NCI-H748 treated with DMSO at 0.1 percent for 48 hours (cell line): Measurements from ENCODE around the gene NOD2.

Experiments used
- DNase-seq: peaks from one replicate; lab custom pipeline; 2025; lab: John Stamatoyannopoulos, UW

Gene NOD2

DNA sequence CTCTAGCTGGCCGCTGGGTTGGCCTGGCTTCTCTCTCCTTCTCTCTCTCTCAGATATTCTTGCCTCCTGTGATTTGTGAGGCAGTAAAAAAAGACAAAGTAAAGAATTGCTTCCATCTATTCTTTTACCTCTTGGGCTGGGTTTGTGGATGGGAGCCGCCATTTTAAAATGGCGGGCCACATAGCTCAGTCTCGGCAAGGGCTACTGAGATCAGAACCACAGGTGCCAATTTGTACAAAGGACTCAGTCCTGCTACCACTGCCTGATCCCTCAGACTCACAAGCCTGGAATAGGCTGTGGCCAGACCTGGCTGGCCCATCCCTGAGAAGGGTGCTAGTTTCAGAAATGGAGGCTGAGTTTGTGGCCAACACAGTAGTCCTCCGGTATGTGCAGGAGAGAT is 24.1 kb downstream of the NOD2 start:
- DNase-seq, result no peak

DNA sequence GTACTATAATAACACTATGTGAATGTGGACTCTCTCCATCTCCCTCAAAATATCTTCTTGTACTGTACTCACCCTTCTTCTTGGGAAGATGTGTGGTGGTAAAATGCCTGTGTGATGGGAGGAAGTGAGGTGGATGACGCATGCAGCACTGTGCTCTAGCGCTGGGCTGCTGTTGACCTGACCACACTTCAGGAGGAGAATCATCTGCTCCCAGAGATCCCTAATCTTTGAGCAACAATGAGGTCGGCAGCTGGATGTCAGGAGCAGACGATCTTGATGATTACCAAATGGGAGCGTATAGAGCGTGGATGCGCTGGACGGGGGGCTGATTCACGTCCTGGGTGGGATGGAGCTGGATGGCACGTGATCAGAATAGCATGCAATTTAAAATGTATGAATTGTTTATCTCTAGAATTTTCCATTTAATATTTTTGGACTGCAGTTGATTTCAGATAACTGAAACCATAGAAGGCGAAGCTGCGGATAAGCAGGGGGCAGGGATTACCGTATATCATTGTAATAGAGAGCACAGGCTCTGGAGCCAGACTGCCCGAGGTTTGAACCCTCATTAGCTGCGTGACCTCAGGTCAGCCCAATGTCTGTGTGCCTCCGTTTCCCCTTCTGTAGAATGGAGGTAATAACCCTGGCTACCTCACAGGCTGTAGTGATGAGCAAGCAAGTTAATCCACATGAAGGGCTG is 24.8 kb downstream of the NOD2 start:
- no peak for DNase-seq

DNA sequence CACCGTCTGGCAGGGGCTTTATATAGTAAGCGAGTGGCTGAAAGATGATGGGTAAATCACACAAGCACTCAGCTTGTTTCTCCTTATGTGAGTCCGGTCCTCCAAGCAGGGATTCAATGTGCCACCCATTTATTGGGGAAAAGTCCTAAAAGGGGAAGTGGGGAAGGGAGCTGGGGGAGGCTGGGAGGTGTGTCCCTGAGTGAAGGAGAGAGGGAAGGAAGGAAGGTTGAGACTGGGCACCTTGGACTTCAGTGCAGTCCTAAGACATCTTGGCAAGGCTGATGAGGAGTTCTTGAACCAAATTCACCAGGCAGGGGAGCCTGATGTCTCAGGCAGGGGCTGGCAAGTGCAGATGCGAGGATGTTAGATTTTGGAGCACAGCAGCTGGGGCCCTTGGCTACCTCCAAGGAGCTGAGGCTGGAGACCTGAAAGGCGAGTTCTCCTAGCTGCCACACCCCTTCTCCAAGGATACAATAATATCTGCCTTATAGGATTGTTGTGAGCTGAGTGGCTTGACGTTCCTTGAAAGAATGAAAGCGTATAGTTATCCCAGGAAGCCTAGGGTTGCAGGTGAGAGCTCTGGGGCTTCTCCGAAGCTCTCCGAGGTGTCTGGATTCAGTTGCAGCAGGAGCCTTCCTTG is 25.5 kb downstream of the NOD2 start:
- no peak for DNase-seq

DNA sequence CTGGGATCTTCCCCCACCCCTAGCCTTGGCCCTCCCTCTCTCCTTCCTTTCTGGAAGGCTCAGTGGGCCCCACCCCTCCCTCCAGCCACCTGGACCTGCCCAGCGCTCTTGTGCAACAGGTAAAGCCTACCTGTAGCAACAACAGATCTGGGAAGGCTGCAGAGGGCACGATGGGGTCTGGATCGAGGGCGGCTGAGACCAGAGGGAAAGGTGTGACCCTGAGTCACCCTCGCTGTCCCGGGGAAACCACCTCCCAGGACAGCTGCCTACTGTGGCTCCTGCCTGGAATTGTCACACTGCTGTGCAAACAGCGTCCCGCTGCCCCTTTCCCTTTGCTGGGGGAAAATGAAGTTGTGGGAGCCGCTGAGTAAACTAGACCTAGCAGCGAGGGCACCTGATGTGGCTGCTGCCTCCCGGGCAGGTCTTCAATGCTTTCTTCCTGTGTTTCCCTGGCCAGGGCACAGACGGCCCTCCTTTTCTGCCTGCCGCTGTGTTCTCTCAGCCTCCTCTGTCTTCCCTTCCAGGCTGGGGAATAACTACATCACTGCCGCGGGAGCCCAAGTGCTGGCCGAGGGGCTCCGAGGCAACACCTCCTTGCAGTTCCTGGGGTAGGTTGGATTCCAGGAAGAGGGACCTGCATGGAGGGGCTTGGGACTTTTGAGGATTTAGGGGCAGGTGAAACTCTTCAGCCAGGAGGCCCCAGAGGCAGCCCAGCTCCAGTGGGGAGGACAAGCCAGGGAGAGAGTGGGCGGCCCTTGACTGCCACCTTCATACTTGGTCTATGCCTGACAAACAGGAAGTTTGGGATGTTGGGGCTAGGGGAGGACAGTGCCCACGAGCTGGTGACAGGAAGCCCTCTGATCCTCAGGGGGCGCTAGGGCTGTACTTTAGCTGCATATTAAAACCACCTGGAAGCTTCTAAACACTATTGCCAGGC is 26.3 kb downstream of the NOD2 start:
- DNase-seq, result no peak

DNA sequence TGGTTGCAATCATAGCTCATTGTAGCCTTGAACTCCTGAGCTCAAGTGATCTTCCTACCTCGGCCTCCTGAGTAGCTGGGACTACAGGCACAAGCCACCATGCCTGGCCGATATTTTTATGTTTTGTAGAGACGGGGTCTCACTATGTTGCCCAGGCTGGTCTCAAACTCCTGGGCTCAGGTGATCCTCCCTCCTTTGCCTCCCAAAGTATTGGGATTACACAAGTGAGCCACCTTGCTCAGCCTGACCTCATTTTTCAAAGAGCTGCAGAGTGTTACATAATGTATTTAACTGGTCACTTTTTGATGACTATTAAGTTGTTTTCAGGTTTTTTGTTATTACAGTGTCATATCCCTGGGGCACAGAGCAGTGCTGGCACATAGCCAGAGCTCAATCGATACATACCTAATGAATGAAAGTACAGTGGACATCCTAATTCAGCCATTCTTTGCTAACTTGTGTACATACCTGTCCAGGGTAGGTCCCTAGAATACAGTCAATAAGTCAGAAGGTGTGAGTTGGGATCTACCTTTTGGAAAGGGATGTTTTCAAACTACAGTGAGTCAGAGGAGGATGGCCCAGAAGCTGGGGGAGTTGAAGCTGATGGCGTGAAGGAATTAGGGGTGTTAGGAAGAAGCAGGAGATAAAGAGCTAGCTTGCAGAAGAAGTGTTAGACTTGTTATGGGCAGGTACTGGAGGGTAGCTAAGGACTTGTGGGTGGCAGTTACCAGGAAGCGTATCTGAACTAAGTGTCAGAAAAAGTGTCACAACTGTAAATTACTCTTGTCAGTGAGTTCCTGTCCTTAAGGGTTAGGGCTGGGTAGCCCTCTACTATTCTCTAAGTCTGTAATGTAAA is 28.4 kb downstream of the NOD2 start:
- no peak for DNase-seq

DNA sequence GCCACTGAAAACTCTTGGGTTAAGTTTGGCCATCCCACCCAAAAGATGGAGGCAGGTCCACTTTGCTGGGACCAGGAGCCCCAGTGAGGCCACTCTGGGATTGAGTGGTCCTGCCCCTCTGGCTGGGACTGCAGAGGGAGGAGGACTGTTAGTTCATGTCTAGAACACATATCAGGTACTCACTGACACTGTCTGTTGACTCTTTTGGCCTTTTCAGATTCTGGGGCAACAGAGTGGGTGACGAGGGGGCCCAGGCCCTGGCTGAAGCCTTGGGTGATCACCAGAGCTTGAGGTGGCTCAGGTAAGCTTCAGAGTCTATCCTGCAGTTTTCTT is 29.0 kb downstream of the NOD2 start:
- DNase-seq, result no peak

DNA sequence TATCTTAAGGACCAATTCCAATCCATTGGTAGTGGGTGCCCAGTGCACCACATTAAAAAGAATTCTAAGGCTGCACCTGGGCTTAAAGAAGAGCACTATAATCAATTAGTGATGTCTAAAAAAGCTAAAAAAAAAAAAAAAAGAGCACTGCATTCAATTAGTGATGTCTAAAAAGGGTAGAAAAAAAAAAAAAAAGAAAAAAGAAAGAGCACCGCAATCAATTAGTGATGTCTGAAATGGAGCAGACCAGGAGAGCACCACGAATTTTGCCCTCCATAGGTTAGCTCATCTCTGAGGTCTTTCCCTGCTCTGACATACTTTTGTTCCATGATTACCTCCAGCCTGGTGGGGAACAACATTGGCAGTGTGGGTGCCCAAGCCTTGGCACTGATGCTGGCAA is 29.6 kb downstream of the NOD2 start:
- no peak for DNase-seq

DNA sequence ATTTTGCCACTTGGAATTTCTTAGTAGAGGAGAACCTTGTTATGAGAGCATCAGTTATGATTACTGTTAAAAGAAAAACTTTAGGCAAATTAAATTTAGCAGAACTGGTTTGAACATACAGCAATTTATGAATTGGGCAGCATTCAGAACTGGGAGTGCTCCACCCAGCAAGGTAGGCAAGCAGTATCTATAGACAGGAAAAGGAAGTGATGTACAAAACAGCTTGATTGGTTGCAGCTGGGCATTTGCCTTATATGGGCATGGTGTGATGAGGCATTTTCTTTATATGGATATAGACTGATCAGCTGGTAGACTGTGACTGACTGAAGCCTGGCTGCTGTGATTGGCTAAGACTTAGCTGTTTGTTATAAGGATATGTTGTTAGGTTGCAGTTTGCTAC is 30.9 kb downstream of the NOD2 start:
- DNase-seq, result no peak

DNA sequence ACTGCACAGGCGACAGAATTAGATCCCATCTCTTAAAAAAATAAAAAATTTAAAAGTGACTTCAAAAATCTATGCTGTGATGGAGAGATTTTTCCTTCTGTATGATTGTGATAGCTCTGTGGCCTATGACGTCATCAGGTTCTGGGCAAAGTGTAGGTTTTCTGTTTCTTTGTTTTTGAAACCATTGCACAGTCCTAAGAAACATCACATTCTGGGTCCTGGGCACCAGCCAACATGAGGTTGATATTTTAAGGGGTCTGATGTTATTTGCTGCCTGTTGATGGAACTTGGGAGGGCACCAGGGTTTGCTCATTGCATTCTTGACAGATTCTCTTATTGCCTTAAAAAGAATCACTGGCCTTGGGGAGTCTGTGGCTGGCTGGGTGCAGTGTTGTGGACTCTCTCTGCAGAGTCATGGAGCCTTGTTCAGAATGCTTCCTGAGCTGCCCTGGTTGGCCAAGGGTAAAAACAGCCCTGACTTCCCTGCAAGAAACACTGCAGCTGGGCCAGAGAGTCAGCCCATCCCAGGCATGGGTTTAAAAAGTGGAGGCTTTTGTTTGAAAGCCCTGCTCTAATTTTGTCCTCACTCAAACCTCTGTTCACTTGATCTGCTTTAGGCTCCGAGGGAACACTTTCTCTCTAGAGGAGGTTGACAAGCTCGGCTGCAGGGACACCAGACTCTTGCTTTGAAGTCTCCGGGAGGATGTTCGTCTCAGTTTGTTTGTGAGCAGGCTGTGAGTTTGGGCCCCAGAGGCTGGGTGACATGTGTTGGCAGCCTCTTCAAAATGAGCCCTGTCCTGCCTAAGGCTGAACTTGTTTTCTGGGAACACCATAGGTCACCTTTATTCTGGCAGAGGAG is 38.0 kb downstream of the NOD2 start:
- DNase-seq, result no peak

DNA sequence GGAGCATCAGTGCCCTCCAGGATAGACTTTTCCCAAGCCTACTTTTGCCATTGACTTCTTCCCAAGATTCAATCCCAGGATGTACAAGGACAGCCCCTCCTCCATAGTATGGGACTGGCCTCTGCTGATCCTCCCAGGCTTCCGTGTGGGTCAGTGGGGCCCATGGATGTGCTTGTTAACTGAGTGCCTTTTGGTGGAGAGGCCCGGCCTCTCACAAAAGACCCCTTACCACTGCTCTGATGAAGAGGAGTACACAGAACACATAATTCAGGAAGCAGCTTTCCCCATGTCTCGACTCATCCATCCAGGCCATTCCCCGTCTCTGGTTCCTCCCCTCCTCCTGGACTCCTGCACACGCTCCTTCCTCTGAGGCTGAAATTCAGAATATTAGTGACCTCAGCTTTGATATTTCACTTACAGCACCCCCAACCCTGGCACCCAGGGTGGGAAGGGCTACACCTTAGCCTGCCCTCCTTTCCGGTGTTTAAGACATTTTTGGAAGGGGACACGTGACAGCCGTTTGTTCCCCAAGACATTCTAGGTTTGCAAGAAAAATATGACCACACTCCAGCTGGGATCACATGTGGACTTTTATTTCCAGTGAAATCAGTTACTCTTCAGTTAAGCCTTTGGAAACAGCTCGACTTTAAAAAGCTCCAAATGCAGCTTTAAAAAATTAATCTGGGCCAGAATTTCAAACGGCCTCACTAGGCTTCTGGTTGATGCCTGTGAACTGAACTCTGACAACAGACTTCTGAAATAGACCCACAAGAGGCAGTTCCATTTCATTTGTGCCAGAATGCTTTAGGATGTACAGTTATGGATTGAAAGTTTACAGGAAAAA is 38.8 kb downstream of the NOD2 start:
- DNase-seq, result no peak

DNA sequence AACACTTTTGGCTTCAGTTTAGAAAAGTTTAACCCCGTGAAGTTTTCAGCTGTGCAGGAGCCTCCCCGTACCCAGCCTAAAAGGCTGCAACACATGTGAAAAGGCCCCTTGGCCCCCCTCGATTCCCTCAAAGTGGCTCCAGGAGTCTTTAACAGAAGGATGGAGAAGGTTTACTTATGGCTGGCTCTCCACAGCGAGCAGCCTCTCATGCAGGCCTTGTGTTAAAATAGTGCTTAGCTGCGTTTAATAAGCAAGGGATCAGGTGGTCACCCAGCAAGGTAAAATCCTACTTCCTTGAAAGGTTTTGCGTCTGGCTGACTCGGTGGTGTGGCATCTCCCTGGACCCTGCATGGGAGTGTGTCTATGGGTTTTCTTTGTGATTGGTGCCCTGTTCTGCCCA is 40.1 kb downstream of the NOD2 start:
- DNase-seq, result no peak

DNA sequence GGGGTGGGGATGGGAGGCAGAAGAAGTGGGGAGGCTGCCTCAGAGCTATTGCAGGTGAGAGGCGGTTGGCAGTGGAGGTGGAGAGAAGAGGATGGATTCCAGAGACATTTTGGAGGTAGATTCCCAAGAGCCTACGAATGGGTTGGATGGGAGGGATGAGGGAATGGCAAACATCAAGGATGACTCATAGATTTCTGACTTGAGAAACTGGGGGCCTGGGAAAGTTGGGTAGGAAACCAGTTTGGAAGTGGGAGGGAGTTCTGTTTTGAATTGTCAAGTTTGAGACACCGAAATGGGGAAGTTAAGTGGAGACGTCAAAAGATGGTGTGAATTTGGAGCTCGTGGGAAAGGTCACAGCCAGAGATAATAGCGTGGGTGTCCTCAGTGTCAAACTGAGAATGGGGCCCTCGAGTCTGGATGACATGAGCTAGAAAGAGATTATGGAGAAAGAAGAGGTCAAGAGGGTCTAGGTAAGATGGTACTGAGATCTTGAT is 42.3 kb downstream of the NOD2 start:
- no peak for DNase-seq

DNA sequence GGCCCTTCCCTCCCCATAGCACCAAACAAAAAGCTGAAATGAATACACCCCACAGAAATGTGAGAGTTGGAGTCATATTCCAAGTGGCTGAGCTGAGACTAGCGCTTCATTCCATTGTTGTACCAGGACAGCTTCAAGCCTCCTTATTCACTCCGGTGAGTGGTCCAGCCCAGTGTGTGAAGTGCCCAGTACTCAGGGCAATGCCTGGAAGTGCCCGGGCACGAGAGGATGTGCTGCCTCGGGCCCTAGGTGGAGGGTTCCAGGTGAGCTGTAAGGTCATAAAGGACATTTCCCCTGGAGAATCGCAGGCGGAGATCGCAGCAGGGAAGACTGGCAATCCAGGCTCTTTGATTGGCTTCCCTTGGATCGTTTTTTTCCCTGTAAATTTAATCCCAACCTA is 43.0 kb downstream of the NOD2 start:
- no peak for DNase-seq

DNA sequence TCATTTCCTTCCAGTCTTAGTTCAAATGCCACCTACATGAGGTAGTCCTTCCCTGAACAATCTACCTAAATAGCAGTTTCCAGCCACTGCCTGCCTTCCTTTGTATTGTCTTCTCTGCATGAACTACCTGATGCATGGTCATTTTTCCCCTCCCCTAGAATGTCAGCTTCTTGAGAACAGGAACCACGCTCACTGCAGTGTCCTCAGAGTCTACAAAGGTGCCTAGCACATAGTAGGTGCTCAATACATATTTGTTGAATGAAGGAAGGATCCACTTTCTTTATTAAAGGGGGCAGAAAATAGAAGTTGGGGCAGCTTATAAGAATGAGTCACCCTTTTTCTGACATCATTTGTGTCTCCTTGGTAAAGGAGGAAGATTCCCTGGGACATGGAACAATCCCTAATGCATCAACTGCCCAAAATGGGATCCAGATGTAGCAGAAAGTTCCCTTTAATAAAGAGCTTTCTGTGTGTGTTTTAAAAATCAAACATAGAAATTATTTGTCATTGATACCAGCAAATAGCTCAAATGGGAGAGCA is 44.1 kb downstream of the NOD2 start:
- DNase-seq, result no peak

DNA sequence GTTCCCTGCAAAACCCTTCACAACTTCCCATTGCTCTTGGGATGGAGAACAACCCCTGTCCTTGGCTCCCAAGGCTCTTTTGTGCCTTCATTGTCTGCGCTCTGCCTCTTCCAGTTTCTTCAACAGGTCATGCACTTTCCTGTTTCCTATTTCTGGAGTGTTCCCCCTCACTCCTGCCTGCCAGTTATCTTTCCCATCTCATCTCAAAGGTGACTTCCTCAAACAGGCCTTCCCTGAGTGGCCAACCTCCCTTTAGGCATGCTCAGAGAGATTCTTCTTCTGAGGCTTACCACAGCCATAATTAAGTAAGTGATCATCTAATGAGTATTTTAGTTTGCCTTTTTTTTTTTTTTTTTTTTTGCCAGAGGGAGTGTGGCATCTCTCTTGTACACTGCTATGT is 45.6 kb downstream of the NOD2 start:
- no peak for DNase-seq

DNA sequence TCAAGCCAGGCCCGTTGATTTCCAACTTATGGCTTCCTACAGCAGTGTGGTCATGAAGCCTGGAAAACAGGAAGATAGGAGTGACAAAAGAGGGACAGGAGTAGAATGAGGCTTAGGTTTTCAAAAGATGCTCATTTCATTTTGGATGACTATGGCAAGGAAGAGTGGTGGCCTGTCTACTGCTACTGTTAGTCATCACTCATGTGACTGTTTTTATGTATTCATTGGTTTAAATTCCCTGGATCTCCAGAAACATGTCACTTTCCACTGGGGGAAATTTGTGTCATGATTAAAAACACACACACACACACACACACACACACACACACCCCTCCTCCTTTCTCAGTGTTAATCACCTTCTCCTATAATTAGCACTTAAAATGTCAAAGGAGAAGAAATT is 47.3 kb downstream of the NOD2 start:
- no peak for DNase-seq

DNA sequence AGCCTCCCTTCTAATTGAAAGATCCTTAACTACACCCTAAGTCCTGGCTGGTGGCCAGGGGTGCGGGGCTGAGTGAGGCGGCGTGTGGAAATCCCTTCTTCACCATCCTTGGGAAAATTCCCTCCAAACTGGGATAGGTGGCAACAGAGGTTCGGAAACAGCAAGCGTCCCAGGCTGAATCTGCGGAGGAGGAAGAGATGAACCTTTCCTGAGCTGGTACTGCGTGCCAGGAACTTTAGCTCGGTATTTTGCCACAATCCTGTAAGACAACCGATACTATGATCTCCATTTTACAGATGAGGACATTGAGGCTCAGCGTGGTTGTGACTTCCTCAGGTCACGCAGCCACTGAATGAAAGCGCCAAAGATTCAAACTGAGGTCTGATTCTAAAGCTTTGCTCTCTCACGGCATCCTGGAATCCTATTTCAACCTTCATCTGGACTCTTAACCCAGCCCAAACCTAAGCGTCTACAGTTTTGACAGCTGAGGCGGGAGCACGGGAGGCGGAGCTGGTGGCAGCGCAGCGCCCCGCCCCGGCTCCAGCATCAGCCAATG is 47.9 kb downstream of the NOD2 start:
- DNase-seq, result no peak

DNA sequence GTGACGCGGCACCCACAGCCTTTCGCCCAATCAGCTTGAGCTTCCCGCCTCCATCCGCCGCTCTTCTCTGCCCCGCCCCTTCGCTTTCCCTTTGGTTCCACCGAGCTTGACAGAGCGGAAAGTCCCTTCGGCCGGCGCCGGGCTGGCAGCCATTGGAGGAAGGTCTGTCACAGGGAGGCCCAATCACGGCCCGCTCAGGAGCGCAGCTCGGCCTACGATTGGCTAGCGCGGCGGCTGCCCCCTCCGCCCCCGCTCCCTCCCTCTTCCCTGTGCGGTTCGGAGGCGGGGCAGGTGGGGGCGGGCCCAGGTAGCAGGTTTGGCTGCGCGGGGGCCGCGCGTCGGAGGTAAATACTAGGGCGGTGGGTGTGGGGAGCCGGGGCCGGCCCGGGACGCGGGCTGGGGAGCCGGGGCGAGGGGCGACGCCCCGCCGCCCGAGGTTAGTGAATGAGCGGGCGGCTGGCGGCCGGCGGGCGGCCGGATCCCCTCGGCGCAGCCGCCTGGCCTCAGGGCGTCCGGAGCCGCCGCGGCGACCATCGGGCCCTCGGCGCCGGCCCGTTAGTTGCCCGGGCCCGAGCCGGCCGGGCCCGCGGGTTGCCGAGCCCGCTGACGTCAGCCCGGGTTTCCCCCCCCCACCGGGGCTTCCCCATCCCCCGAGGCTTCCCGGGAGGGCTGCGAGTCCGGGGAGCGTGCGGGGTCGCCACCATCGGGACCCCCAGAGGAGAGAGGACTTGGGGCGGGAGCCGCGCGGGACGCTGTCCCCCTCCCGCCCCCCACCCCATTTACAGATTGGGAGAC is 48.6 kb downstream of the NOD2 start, which contains the start of gene CYLD:
Gene CYLD (plus strand): TSS at position 306 of the 795 bp plus-strand sequence. CDS start 7,613 bp downstream, outside the sequence.
- DNase-seq, result peak; percentile 96
